IMR-90 (cell line): ENCODE data around the gene SLC6A3. TPM values are rescaled to one million over a fixed set of nuclear protein-coding genes. Genes with fewer than 3 reads are reported as not detected.
A peak's percentile ranks its signal among the peaks of the same experiment; 100 is the strongest.

Experiments
- ATAC-seq: fragments of 200-7000 bp; cut with Tn5 transposase; 2 replicates; pipeline ENCODE4 v1.9.1; 2020; ENCODE audit warnings: low read depth, mild to moderate bottlenecking, moderate library complexity
- BruUV-seq: library from RNA; stranded (reverse); fragments of 400-500 nt; replicated peaks from 2 replicates; lab custom pipeline; 2021; lab: Mats Ljungman, UMichigan
- CTCF ChIA-PET: fragments of 300-600 bp; formaldehyde crosslinking; extraction: SDS; loops from one replicate; lab custom pipeline; 2021; ENCODE audit warnings: antibody characterized with exemption; lab: Yijun Ruan, JAX
- POLR2A ChIA-PET: fragments of 300-600 bp; sonication (Branson Sonifier 250); formaldehyde crosslinking; loops from one replicate; lab custom pipeline; 2022; ENCODE audit warnings: antibody characterized with exemption; ENCODE audit not compliant: unreplicated experiment; lab: Charles Lee
- DNase-seq: peaks from one replicate; pipeline ENCODE4 v3.0.0; 2013
- H2AFZ ChIP-seq: replicated peaks from 2 replicates; pipeline ENCODE3; 2013; ENCODE audit warnings: low read length, mild to moderate bottlenecking; ENCODE audit not compliant: poor library complexity
- H2AK5ac ChIP-seq: 2 replicates; pipeline ENCODE4 v1.6.1; 2013; ENCODE audit warnings: low read depth, low read length, inconsistent platforms
- H2AK9ac ChIP-seq: replicated peaks from 2 replicates; pipeline ENCODE3; 2013; ENCODE audit warnings: mild to moderate bottlenecking, low read depth, low read length, moderate library complexity; ENCODE audit not compliant: poor library complexity
- H2BK120ac ChIP-seq: 2 replicates; pipeline ENCODE4 v1.6.1; 2013; ENCODE audit warnings: low read depth, low read length, inconsistent platforms
- H2BK15ac ChIP-seq: 3 replicates; pipeline ENCODE4 v1.6.1; 2013; ENCODE audit warnings: low read depth, low read length, inconsistent platforms
- H2BK20ac ChIP-seq: 2 replicates; pipeline ENCODE4 v1.6.1; 2013; ENCODE audit warnings: low read depth, mild to moderate bottlenecking, inconsistent platforms, low read length, moderate library complexity
- H2BK5ac ChIP-seq: 2 replicates; pipeline ENCODE4 v1.6.1; 2013; ENCODE audit warnings: mild to moderate bottlenecking, low read depth, low read length, inconsistent platforms; ENCODE audit not compliant: poor library complexity, severe bottlenecking
- H3K14ac ChIP-seq: replicated peaks from 2 replicates; pipeline ENCODE4 v1.6.1; 2013; ENCODE audit warnings: low read depth, low read length, inconsistent platforms
- H3K18ac ChIP-seq: 2 replicates; pipeline ENCODE4 v1.6.1; 2013; ENCODE audit warnings: low read depth, low read length, control low read depth
- H3K23ac ChIP-seq: 2 replicates; pipeline ENCODE4 v1.6.1; 2013; ENCODE audit warnings: low read depth, low read length, inconsistent platforms
- H3K27ac ChIP-seq: 2 replicates; pipeline ENCODE4 v1.5.1; 2013; ENCODE audit warnings: mild to moderate bottlenecking, control low read depth, low read length; ENCODE audit not compliant: insufficient read depth
- H3K27me3 ChIP-seq: 2 replicates; pipeline ENCODE4 v1.6.1; 2013; ENCODE audit warnings: low read length; ENCODE audit not compliant: control insufficient read depth, insufficient read depth
- H3K36me3 ChIP-seq: 2 replicates; pipeline ENCODE4 v1.6.1; 2013; ENCODE audit warnings: low read length, mixed read lengths; ENCODE audit not compliant: control insufficient read depth, insufficient read depth
- H3K4ac ChIP-seq: 2 replicates; pipeline ENCODE4 v1.6.1; 2013; ENCODE audit warnings: low read depth, low read length, inconsistent platforms
- H3K4me1 ChIP-seq: 2 replicates; pipeline ENCODE4 v1.6.1; 2013; ENCODE audit warnings: low read length, mixed read lengths; ENCODE audit not compliant: control insufficient read depth, insufficient read depth
- H3K4me2 ChIP-seq: 2 replicates; pipeline ENCODE4 v1.6.1; 2013; ENCODE audit warnings: low read depth, mild to moderate bottlenecking, control low read depth, low read length, moderate library complexity
- H3K4me3 ChIP-seq: 2 replicates; pipeline ENCODE4 v1.5.1; 2013; ENCODE audit warnings: low read depth, mild to moderate bottlenecking, control low read depth, low read length, moderate library complexity; ENCODE audit not compliant: insufficient read depth
- H3K56ac ChIP-seq: 2 replicates; pipeline ENCODE4 v1.6.1; 2013; ENCODE audit warnings: low read length, inconsistent platforms; ENCODE audit not compliant: insufficient read depth; ENCODE audit errors: extremely low read depth
- H3K79me1 ChIP-seq, 2 experiments: 2 replicates each; pipeline ENCODE4 v1.6.1; 2013; ENCODE audit warnings: low read length in 2 of 2, inconsistent platforms in 1 of 2, low read depth in 1 of 2
- H3K9ac ChIP-seq: 2 replicates; pipeline ENCODE4 v1.6.1; 2013; ENCODE audit warnings: low read depth, low read length, control low read depth
- H3K9me1 ChIP-seq: 2 replicates; pipeline ENCODE4 v1.6.1; 2013; ENCODE audit warnings: low read length, inconsistent platforms; ENCODE audit not compliant: insufficient read depth
- H3K9me3 ChIP-seq: 2 replicates; pipeline ENCODE4 v1.6.1; 2013; ENCODE audit warnings: low read length; ENCODE audit not compliant: control insufficient read depth, insufficient read depth
- H4K20me1 ChIP-seq: 2 replicates; pipeline ENCODE4 v1.6.1; 2013; ENCODE audit warnings: low read length, inconsistent platforms; ENCODE audit not compliant: insufficient read depth
- H4K5ac ChIP-seq: 2 replicates; pipeline ENCODE4 v1.6.1; 2013; ENCODE audit warnings: mild to moderate bottlenecking, low read depth, low read length, control low read depth
- H4K8ac ChIP-seq, 2 experiments: 2 replicates each; pipeline ENCODE4 v1.6.1; 2013; ENCODE audit warnings: low read depth in 2 of 2, low read length in 2 of 2, control low read depth in 1 of 2, inconsistent platforms in 1 of 2
- H4K91ac ChIP-seq: 2 replicates; pipeline ENCODE4 v1.6.1; 2013; ENCODE audit warnings: low read depth, low read length, inconsistent platforms; ENCODE audit not compliant: insufficient read depth
- BHLHE40 ChIP-seq: fragments of 150-350 bp; IDR thresholded peaks from 2 replicates; pipeline ENCODE4 v1.6.1; 2016; ENCODE audit warnings: mild to moderate bottlenecking, low read depth, low read length
- CEBPB ChIP-seq: IDR thresholded peaks from 2 replicates; pipeline ENCODE4 v1.6.1; 2012; ENCODE audit warnings: low read depth, low read length, improper control_type of control experiment
- CHD1 ChIP-seq: IDR thresholded peaks from 2 replicates; pipeline ENCODE4 v1.6.1; 2012; ENCODE audit warnings: low read depth, low read length, improper control_type of control experiment
- FOS ChIP-seq: fragments of 150-350 bp; IDR thresholded peaks from 2 replicates; pipeline ENCODE4 v1.6.1; 2016; ENCODE audit warnings: low read depth, low read length
- MAFK ChIP-seq: IDR thresholded peaks from 2 replicates; pipeline ENCODE4 v1.6.1; 2012; ENCODE audit warnings: low read depth, low read length, improper control_type of control experiment
- MAZ ChIP-seq: IDR thresholded peaks from 2 replicates; pipeline ENCODE4 v1.6.1; 2012; ENCODE audit warnings: low read depth, mild to moderate bottlenecking, low read length, improper control_type of control experiment, moderate library complexity, borderline replicate concordance
- MXI1 ChIP-seq: IDR thresholded peaks from 2 replicates; pipeline ENCODE4 v1.6.1; 2012; ENCODE audit warnings: low read depth, mild to moderate bottlenecking, low read length, moderate library complexity, borderline replicate concordance
- NFE2L2 ChIP-seq: fragments of 150-350 bp; IDR thresholded peaks from 2 replicates; pipeline ENCODE4 v1.6.1; 2016; ENCODE audit warnings: low read depth, mild to moderate bottlenecking, low read length
- POLR2A ChIP-seq: IDR thresholded peaks from 2 replicates; pipeline ENCODE4 v1.6.1; 2012; ENCODE audit warnings: mild to moderate bottlenecking, low read depth, low read length
- RAD21 ChIP-seq: IDR thresholded peaks from 2 replicates; pipeline ENCODE4 v1.6.1; 2012; ENCODE audit warnings: low read length, improper control_type of control experiment
- RCOR1 ChIP-seq: IDR thresholded peaks from 2 replicates; pipeline ENCODE4 v1.6.1; 2012; ENCODE audit warnings: mild to moderate bottlenecking, low read length, improper control_type of control experiment; ENCODE audit not compliant: insufficient replicate concordance
- RFX5 ChIP-seq: IDR thresholded peaks from 2 replicates; pipeline ENCODE4 v1.8.0; 2012; ENCODE audit warnings: low read depth, mild to moderate bottlenecking, low read length, moderate library complexity
- SMC3 ChIP-seq: fragments of 150-350 bp; IDR thresholded peaks from 2 replicates; pipeline ENCODE4 v1.6.1; 2016; ENCODE audit warnings: low read depth, mild to moderate bottlenecking, antibody characterized with exemption, low read length, moderate library complexity
- WGBS, 2 experiments: methylation state at CpG; one replicate each; pipeline versions ENCODE4 v1.1.5 to v1.1.7; 2013; ENCODE audit warnings: missing lambda C conversion rate in 2 of 2; ENCODE audit not compliant: insufficient read length in 1 of 2; ENCODE audit errors: extremely low coverage in 2 of 2; 5-methylcytosine and 5-hydroxymethylcytosine counted together
- dilution Hi-C: fragments of 300-500 bp; cut with HindIII; formaldehyde crosslinking; loops from one replicate; pipeline ENCODE4 v1.14.3; 2018; ENCODE audit warnings: low sequenced_read_pairs; ENCODE audit not compliant: unreplicated experiment
- in situ Hi-C: fragments of 300-500 bp; cut with MboI; formaldehyde crosslinking; loops from 3 replicates; pipeline ENCODE4 v1.14.3; 2019; ENCODE audit warnings: low sequenced_read_pairs, inconsistent platforms, mixed read lengths
- intact Hi-C: fragments of 100-400 bp; cut with micrococcal nuclease; formaldehyde crosslinking; loops from 2 replicates; pipeline ENCODE4 v1.10.0; 2022
- polyA plus RNA-seq, 3 experiments: library from polyadenylated mRNA; depleted of rRNA; stranded (reverse); fragments of >200 nt; gene quantifications; 2 replicates each; pipeline ENCODE4 v1.2.3, GENCODE V29; 2012; ENCODE audit warnings: low replicate concordance in 1 of 3
- total RNA-seq: library from RNA; depleted of rRNA; stranded (reverse); fragments of >200 nt; gene quantifications from 2 replicates; pipeline ENCODE4 v1.2.3, GENCODE V29; 2012
- TF ChIP-seq, protein P1 (sequence below): conservative IDR thresholded peaks from 2 replicates; pipeline ENCODE4 v1.5.1; 2012; ENCODE audit warnings: mild to moderate bottlenecking, low read depth, low read length, improper control_type of control experiment
- TF ChIP-seq, protein P2 (sequence below): fragments of 150-350 bp; IDR thresholded peaks from 2 replicates; pipeline ENCODE4 v1.6.1; 2017; ENCODE audit warnings: mild to moderate bottlenecking, antibody characterized with exemption, low read length, low read depth
- TF ChIP-seq, protein P3 (sequence below): fragments of 150-350 bp; IDR thresholded peaks from 2 replicates; pipeline ENCODE4 v1.6.1; 2016; ENCODE audit warnings: low read depth, mild to moderate bottlenecking, low read length, moderate library complexity, borderline replicate concordance

Gene SLC6A3
- total and polyA plus RNA-seq, 2 of the 4 experiments (the other 2 are of a cell fraction), result not detected

DNA sequence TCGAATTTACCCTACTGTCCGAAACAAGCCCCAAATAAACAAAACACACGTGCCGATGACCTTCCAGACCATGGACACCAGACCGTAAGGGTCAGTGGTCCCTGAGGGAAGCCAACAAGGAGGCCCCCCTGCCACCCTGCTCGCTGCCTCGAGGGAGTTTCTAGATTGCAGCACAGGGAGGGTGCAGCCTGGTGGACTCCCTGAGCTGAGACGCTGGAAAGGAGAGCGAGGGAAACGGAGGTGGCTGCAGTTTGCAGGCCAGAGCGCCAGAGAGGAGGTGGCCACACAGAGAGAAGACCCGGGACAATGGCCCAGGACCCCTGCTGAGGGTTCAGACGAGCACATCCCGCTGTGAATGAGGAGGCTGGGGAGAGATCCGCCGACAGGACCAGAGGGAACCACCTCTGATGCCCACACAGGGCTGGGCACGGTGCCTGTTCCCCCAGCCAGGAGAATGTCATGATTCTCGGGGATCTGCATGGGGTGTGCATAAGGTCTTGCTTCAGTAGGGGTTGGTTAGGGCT, 48.9 kb downstream of the SLC6A3 start:
- Histone ChIP-seq H3K4ac (no peak overlapping the region), H3K9ac (no peak overlapping the region), H2AK9ac (peak overlapping the region; percentile 28), H3K79me1 (no peaks in the 10 kb centered on the region), H3K27me3 (peaks cover 13% of the 10 kb centered on the region), H3K14ac (no peak overlapping the region), H3K4me3 (no peak overlapping the region), H2BK20ac (no peak overlapping the region), H4K91ac (no peak overlapping the region), H3K9me3 (peaks cover 5% of the 10 kb centered on the region), H3K9me1 (no peaks in the 10 kb centered on the region), H2AFZ (no peak overlapping the region), H2BK5ac (no peak overlapping the region), H3K4me2 (no peak overlapping the region), H3K36me3 (no peaks in the 10 kb centered on the region), H4K8ac (no peak overlapping the region), H3K18ac (no peak overlapping the region), H3K23ac (no peak overlapping the region), H2AK5ac (no peak overlapping the region), H4K20me1 (no peaks in the 10 kb centered on the region), H2BK120ac (no peak overlapping the region), H4K5ac (no peak overlapping the region), H3K27ac (no peak overlapping the region), H3K4me1 (no peaks in the 10 kb centered on the region), H3K56ac (no peak overlapping the region), H2BK15ac (no peak overlapping the region)
- in situ Hi-C loops, result no loop called here
- POLR2A ChIA-PET, result no interaction called here
- 20% methylated on average over 2 of the region's 18 CpGs; no CpG with 5 or more reads in 1 of the 2 experiments for WGBS, 2 experiments
- DNase-seq (no peak), ATAC-seq (no peak)
- intact Hi-C loops, result no loop called here
- BruUV-seq, result no TSS peak
- dilution Hi-C loops, result no loop called here
- TF ChIP-seq CHD1 (no peak), RFX5 (no peak), NFE2L2 (no peak), CEBPB (no peak), FOS (no peak), RAD21 (no peak), MXI1 (no peak), RCOR1 (no peak), MAFK (no peak), POLR2A (no peak), MAZ (no peak), SMC3 (no peak), BHLHE40 (no peak)
- TF ChIP-seq, protein P1, sequence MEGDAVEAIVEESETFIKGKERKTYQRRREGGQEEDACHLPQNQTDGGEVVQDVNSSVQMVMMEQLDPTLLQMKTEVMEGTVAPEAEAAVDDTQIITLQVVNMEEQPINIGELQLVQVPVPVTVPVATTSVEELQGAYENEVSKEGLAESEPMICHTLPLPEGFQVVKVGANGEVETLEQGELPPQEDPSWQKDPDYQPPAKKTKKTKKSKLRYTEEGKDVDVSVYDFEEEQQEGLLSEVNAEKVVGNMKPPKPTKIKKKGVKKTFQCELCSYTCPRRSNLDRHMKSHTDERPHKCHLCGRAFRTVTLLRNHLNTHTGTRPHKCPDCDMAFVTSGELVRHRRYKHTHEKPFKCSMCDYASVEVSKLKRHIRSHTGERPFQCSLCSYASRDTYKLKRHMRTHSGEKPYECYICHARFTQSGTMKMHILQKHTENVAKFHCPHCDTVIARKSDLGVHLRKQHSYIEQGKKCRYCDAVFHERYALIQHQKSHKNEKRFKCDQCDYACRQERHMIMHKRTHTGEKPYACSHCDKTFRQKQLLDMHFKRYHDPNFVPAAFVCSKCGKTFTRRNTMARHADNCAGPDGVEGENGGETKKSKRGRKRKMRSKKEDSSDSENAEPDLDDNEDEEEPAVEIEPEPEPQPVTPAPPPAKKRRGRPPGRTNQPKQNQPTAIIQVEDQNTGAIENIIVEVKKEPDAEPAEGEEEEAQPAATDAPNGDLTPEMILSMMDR, result no peak
- TF ChIP-seq, protein P2, sequence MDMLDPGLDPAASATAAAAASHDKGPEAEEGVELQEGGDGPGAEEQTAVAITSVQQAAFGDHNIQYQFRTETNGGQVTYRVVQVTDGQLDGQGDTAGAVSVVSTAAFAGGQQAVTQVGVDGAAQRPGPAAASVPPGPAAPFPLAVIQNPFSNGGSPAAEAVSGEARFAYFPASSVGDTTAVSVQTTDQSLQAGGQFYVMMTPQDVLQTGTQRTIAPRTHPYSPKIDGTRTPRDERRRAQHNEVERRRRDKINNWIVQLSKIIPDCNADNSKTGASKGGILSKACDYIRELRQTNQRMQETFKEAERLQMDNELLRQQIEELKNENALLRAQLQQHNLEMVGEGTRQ, result no peak
- TF ChIP-seq, protein P3, sequence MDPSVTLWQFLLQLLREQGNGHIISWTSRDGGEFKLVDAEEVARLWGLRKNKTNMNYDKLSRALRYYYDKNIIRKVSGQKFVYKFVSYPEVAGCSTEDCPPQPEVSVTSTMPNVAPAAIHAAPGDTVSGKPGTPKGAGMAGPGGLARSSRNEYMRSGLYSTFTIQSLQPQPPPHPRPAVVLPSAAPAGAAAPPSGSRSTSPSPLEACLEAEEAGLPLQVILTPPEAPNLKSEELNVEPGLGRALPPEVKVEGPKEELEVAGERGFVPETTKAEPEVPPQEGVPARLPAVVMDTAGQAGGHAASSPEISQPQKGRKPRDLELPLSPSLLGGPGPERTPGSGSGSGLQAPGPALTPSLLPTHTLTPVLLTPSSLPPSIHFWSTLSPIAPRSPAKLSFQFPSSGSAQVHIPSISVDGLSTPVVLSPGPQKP, result no peak
- CTCF ChIA-PET, result no interaction called here
